Uterus (tissue), 4 donors: ENCODE results near the gene FAM209A. TPM values are rescaled to one million over a fixed set of nuclear protein-coding genes. Genes with fewer than 3 reads are reported as not detected.
"Not testable (repeated sequence)": the region's sequence is repeated elsewhere in the genome, so short reads cannot be mapped to it uniquely, and the experiment has no call there.

Source experiments
- DNase-seq, 2 donors: peaks; one replicate each; pipeline ENCODE4 v3.0.0-alpha.2; 2019 to 2020
- H3K27ac ChIP-seq, 2 donors: fragments of 200-600 bp; sonication (generic); 1 replicate in 1 of 2; 2 replicates in 1 of 2; pipeline ENCODE4 v1.5.1; 2016 to 2018
- H3K27me3 ChIP-seq, 2 donors: fragments of 200-600 bp; sonication (generic); one replicate each; pipeline ENCODE4 v1.5.1; 2018 to 2019; ENCODE audit warnings: control low read depth in 1 of 2
- H3K36me3 ChIP-seq, 2 donors: fragments of 200-600 bp; sonication (generic); one replicate each; pipeline ENCODE4 v1.5.1; 2019; ENCODE audit warnings: control low read depth in 1 of 2
- H3K4me1 ChIP-seq, 2 donors: fragments of 200-600 bp; sonication (generic); one replicate each; pipeline ENCODE4 v1.5.1; 2018 to 2019; ENCODE audit warnings: control low read depth in 1 of 2
- H3K4me3 ChIP-seq, 2 donors: fragments of 200-600 bp; sonication (generic); 1 replicate in 1 of 2; 2 replicates in 1 of 2; pipeline ENCODE4 v1.5.1; 2018 to 2019; ENCODE audit warnings: mild to moderate bottlenecking in 1 of 2
- H3K9me3 ChIP-seq, 2 donors: fragments of 200-600 bp; sonication (generic); one replicate each; pipeline ENCODE4 v1.5.1; 2019; ENCODE audit warnings: control low read depth in 1 of 2
- CTCF ChIP-seq, 4 experiments: fragments of 200-600 bp in 2 of 4; fragments of 450-650 bp in 2 of 4; sonication (generic) in 2 of 4; IDR thresholded peaks; one replicate each; pipeline ENCODE4 v1.5.1; 2016 to 2019; ENCODE audit warnings: antibody characterized with exemption in 4 of 4, mild to moderate bottlenecking in 2 of 4, moderate library complexity in 1 of 4
- POLR2A ChIP-seq, 2 donors: fragments of 450-650 bp; IDR thresholded peaks; one replicate each; pipeline ENCODE4 v1.6.1; 2016; ENCODE audit warnings: antibody characterized with exemption in 2 of 2, mild to moderate bottlenecking in 1 of 2, moderate library complexity in 1 of 2
- intact Hi-C: fragments of 100-400 bp; cut with DNase I; formaldehyde crosslinking; loops from one replicate; pipeline ENCODE4 v1.15.1; 2023; ENCODE audit warnings: low total_unique reads
- total RNA-seq, 4 donors: library from RNA; depleted of rRNA in 3 of 4; stranded (reverse); fragments of >200 nt in 3 of 4; gene quantifications; one replicate each; pipeline versions ENCODE4 v1.1.0 to v1.2.4, GENCODE V29; 2014 to 2023
- donor health status: DM: yes; HTN: yes; CAD: no.

FAM209A gene, protein sequence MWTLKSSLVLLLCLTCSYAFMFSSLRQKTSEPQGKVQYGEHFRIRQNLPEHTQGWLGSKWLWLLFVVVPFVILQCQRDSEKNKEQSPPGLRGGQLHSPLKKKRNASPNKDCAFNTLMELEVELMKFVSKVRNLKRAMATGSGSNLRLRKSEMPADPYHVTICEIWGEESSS
- total RNA-seq: under 1 TPM in 1 of 4 donors, not detected in 3; 0.76 TPM

DNA sequence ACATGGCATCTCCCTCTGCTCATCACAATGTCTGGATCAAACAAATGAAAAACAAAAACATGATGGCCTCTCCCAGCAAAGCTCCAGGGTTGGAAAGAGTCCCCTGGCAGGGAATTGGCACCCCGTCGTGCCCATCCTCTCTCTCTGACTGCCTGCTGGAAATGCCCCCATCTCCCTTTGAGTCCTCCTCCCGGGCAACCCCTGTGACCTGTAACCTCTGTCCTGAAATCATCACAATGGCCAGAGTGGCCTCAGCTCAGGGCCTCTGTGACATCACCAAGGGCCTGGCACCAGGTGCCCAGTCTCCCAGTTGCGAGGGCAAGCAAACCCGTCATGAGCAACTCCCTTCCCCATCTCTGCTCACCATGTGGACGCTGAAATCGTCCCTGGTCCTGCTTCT lies at the start of gene FAM209A:
Gene FAM209A, plus strand, starts transcription at position 301 of the 400 bp plus-strand sequence. Its CDS starts 65 bp downstream, at position 366.
- intact Hi-C loops, H3K27ac ChIP-seq, DNase-seq, H3K4me1 ChIP-seq, H3K4me3 ChIP-seq, H3K36me3 ChIP-seq, H3K27me3 ChIP-seq: not testable (repeated sequence)
- H3K9me3 ChIP-seq: peaks cover 0 to 18% of the 10 kb centered on the region in 2 donors

- H3K36me3 ChIP-seq: no peaks in the 10 kb centered on the region
- TF ChIP-seq POLR2A (IDR thresholded peaks at IDR 0.05): no peak
- TF ChIP-seq CTCF (IDR thresholded peaks at IDR 0.05): no peak
- no peaks in the 10 kb centered on the region for H3K27me3 ChIP-seq
- no peak overlapping the region for H3K4me3 ChIP-seq
- H3K27ac ChIP-seq: no peak overlapping the region
- H3K9me3 ChIP-seq: no peaks in the 10 kb centered on the region
- no peak for DNase-seq
- no peaks in the 10 kb centered on the region for H3K4me1 ChIP-seq
- intact Hi-C loops: no loop called here
Measured at GRCh38 chr20:56483970-56484369, 40.6 kb upstream of the FAM209A start.

GRCh38 chr20:56487216-56487615 lies 37.3 kb upstream of the FAM209A start:
- no peaks in the 10 kb centered on the region for H3K9me3 ChIP-seq
- intact Hi-C loops: no loop called here
- no peaks in the 10 kb centered on the region for H3K4me1 ChIP-seq
- H3K36me3 ChIP-seq: no peaks in the 10 kb centered on the region
- no peak overlapping the region for H3K4me3 ChIP-seq
- no peak overlapping the region for H3K27ac ChIP-seq
- DNase-seq: no peak
- no peaks in the 10 kb centered on the region for H3K27me3 ChIP-seq
- TF ChIP-seq CTCF (IDR thresholded peaks at IDR 0.05): no peak
- TF ChIP-seq POLR2A (IDR thresholded peaks at IDR 0.05): no peak

GRCh38 chr20:56488566-56488965 lies 36.0 kb upstream of the FAM209A start:
- Histone ChIP-seq H3K9me3 (no peaks in the 10 kb centered on the region), H3K27ac (no peak overlapping the region), H3K27me3 (no peaks in the 10 kb centered on the region), H3K36me3 (no peaks in the 10 kb centered on the region), H3K4me1 (no peaks in the 10 kb centered on the region), H3K4me3 (no peak overlapping the region)
- no peak for DNase-seq
- intact Hi-C loops: no loop called here
- TF ChIP-seq CTCF (IDR thresholded peaks at IDR 0.05): no peak
- TF ChIP-seq POLR2A (IDR thresholded peaks at IDR 0.05): no peak

DNA sequence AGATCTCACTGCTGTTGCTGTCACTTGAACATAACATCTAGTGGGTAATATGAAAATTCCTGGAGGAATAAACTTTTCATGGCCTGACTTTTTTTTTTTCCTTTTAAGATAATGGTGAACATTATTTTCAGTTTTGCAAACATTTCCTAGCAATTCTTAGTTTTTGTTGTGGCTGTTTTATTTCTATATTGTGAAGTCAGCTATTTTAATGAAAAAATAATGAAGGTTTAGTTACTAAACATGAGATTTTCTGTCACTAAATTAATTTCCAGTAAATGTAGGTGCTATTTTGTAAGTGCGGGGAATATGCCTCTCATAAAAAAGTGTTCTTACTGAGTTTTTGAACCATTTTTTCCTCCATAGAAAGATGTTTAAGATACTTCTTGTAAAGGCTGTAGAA lies 23.4 kb upstream of the FAM209A start:
- TF ChIP-seq CTCF (IDR thresholded peaks at IDR 0.05) (no peak), POLR2A (IDR thresholded peaks at IDR 0.05) (no peak)
- no peaks in the 10 kb centered on the region for H3K36me3 ChIP-seq
- H3K9me3 ChIP-seq: no peaks in the 10 kb centered on the region
- no peak overlapping the region for H3K4me3 ChIP-seq
- H3K4me1 ChIP-seq: no peaks in the 10 kb centered on the region
- intact Hi-C loops: no loop called here
- DNase-seq: no peak
- no peaks in the 10 kb centered on the region for H3K27me3 ChIP-seq
- no peak overlapping the region for H3K27ac ChIP-seq

- Histone ChIP-seq H3K4me3 (no peak overlapping the region), H3K27me3 (no peaks in the 10 kb centered on the region), H3K36me3 (no peaks in the 10 kb centered on the region), H3K4me1 (no peaks in the 10 kb centered on the region), H3K27ac (no peak overlapping the region), H3K9me3 (no peaks in the 10 kb centered on the region)
- no peak for DNase-seq
- TF ChIP-seq CTCF (IDR thresholded peaks at IDR 0.05) (no peak), POLR2A (IDR thresholded peaks at IDR 0.05) (no peak)
- intact Hi-C loops: no loop called here
Measured at GRCh38 chr20:56503916-56504315, 20.6 kb upstream of the FAM209A start.
